A549 (cell line): ENCODE data around the gene HMG20A. TPM values are rescaled to one million over a fixed set of nuclear protein-coding genes. Genes with fewer than 3 reads are reported as not detected.

Source experiments
- ATAC-seq, 2 experiments: fragments of 200-7000 bp in 1 of 2; fragments of >200 bp in 1 of 2; cut with Nextera tagmentation in 1 of 2; cut with Tn5 transposase in 1 of 2; 3 replicates each; pipeline versions ENCODE4 v1.8.0 to v1.9.1; 2018 to 2020; ENCODE audit warnings: mild to moderate bottlenecking in 1 of 2, moderate library complexity in 1 of 2
- CTCF ChIA-PET: fragments of 300-600 bp; sonication (Branson Sonifier 250); formaldehyde crosslinking; extraction: SDS; loops from one replicate; lab custom pipeline; 2021; ENCODE audit warnings: antibody characterized with exemption, inconsistent platforms; lab: Yijun Ruan, JAX
- POLR2A ChIA-PET: fragments of 350-600 bp; formaldehyde crosslinking; extraction: SDS; loops from one replicate; lab custom pipeline; 2021; ENCODE audit warnings: antibody characterized with exemption, inconsistent platforms; lab: Yijun Ruan, JAX
- DNase-seq, 2 experiments: peaks; one replicate each; pipeline versions ENCODE4 v3.0.0 to v3.0.0-alpha.2; 2011 to 2016; ENCODE audit warnings: low read depth in 1 of 2, low spot score in 1 of 2
- FAIRE-seq: peaks from 2 replicates; lab custom pipeline; 2011; peaks lifted over from hg19 to GRCh38; lab: Jason Lieb, UNC
- H3K27ac ChIP-seq, 2 experiments: fragments of >200 bp; sonication (Bioruptor Twin); formaldehyde crosslinking; 3 replicates each; pipeline ENCODE4 v1.5.1; 2016 to 2017
- H3K4me1 ChIP-seq: fragments of >200 bp; sonication (Bioruptor Twin); formaldehyde crosslinking; 3 replicates; pipeline ENCODE4 v1.6.1; 2016
- H3K4me2 ChIP-seq: fragments of >200 bp; sonication (Bioruptor Twin); formaldehyde crosslinking; 3 replicates; pipeline ENCODE4 v1.6.1; 2016
- H3K4me3 ChIP-seq: fragments of >200 bp; sonication (Bioruptor Twin); formaldehyde crosslinking; 3 replicates; pipeline ENCODE4 v1.5.1; 2016
- H3K9me3 ChIP-seq: fragments of >200 bp; sonication (Bioruptor Twin); formaldehyde crosslinking; 3 replicates; pipeline ENCODE4 v1.6.1; 2016
- CEBPB ChIP-seq, 2 experiments: fragments of >200 bp in 1 of 2; sonication (Bioruptor Twin) in 1 of 2; formaldehyde crosslinking in 1 of 2; IDR thresholded peaks; 2 replicates each; pipeline ENCODE4 v1.6.1; 2012 to 2016
- EHMT2 ChIP-seq: fragments of 200-600 bp; sonication (generic); IDR thresholded peaks from 2 replicates; pipeline ENCODE4 v1.6.1; 2016; ENCODE audit warnings: antibody characterized with exemption, low read depth, mild to moderate bottlenecking, moderate library complexity
- EP300 ChIP-seq, 2 experiments: fragments of >200 bp; sonication (Bioruptor Twin); formaldehyde crosslinking; IDR thresholded peaks; 2 replicates in 1 of 2; 3 replicates in 1 of 2; pipeline ENCODE4 v1.6.1; 2016 to 2017
- FOSB ChIP-seq: fragments of 250-450 bp; sonication (Bioruptor Pico); IDR thresholded peaks from 2 replicates; pipeline ENCODE4 v1.5.0; 2020; ENCODE audit warnings: mild to moderate bottlenecking, moderate library complexity
- FOSL2 ChIP-seq, 2 experiments: fragments of 450-650 bp in 1 of 2; fragments of >200 bp in 1 of 2; sonication (Bioruptor Twin) in 1 of 2; formaldehyde crosslinking; IDR thresholded peaks; 2 replicates each; pipeline versions ENCODE4 v1.5.0 to v1.6.1; 2016 to 2020; ENCODE audit warnings: mild to moderate bottlenecking in 1 of 2, moderate library complexity in 1 of 2
- HDAC2 ChIP-seq: fragments of 200-600 bp; sonication (generic); IDR thresholded peaks from 2 replicates; pipeline ENCODE4 v1.6.1; 2016
- HEYL ChIP-seq: fragments of 250-450 bp; sonication (Bioruptor Pico); IDR thresholded peaks from 2 replicates; pipeline ENCODE4 v1.8.0; 2021; ENCODE audit warnings: mild to moderate bottlenecking, moderate library complexity
- HOXB13 ChIP-seq: fragments of 250-450 bp; sonication (Bioruptor Pico); IDR thresholded peaks from 2 replicates; pipeline ENCODE4 v1.5.0; 2020; ENCODE audit warnings: low read depth, mild to moderate bottlenecking, moderate library complexity
- HOXB5 ChIP-seq: fragments of 250-450 bp; sonication (Bioruptor Pico); IDR thresholded peaks from 2 replicates; pipeline ENCODE4 v1.5.0; 2020; ENCODE audit warnings: mild to moderate bottlenecking, moderate library complexity
- NFE2L2 ChIP-seq: fragments of 150-350 bp; conservative IDR thresholded peaks from 2 replicates; pipeline ENCODE4 v1.6.1; 2014; ENCODE audit warnings: low read length
- PHF8 ChIP-seq: fragments of 200-600 bp; sonication (generic); IDR thresholded peaks from 2 replicates; pipeline ENCODE4 v1.6.1; 2016; ENCODE audit warnings: low read depth, mild to moderate bottlenecking, antibody characterized with exemption, moderate library complexity, borderline replicate concordance
- POLR2AphosphoS2 ChIP-seq: conservative IDR thresholded peaks from 2 replicates; pipeline ENCODE4 v1.6.1; 2012; ENCODE audit warnings: low read length, improper control_type of control experiment, inconsistent platforms
- RARB ChIP-seq: fragments of 250-450 bp; sonication (Bioruptor Pico); IDR thresholded peaks from 2 replicates; pipeline ENCODE4 v1.8.0; 2021; ENCODE audit warnings: mild to moderate bottlenecking, moderate library complexity
- RCOR1 ChIP-seq: fragments of 150-350 bp; IDR thresholded peaks from 2 replicates; pipeline ENCODE4 v1.6.1; 2014; ENCODE audit warnings: antibody characterized with exemption, low read length, low read depth
- RNF2 ChIP-seq: fragments of 200-600 bp; sonication (generic); IDR thresholded peaks from 2 replicates; pipeline ENCODE4 v1.6.1; 2016; ENCODE audit warnings: low read depth, mild to moderate bottlenecking, antibody characterized with exemption, moderate library complexity, borderline replicate concordance
- SMC3 ChIP-seq: fragments of >200 bp; sonication (Bioruptor Twin); formaldehyde crosslinking; IDR thresholded peaks from 3 replicates; pipeline ENCODE4 v1.6.1; 2018; ENCODE audit warnings: inconsistent platforms
- ZC3H11A ChIP-seq: fragments of 450-650 bp; IDR thresholded peaks from 2 replicates; pipeline ENCODE4 v1.6.1; 2014; ENCODE audit warnings: antibody characterized with exemption, mild to moderate bottlenecking
- WGBS: methylation state at CpG from one replicate; pipeline ENCODE4 v1.1.6; 2017; ENCODE audit errors: missing lambda C conversion rate; 5-methylcytosine and 5-hydroxymethylcytosine counted together
- polyA plus RNA-seq, 4 experiments: library from polyadenylated mRNA; depleted of rRNA in 3 of 4; stranded (reverse); fragments of >200 nt; fragmentation: RNase III in 1 of 4; extraction: RNeasy Plus Mini Kit Qiagen cat#74134 plus additional on column Dnase treatment in 1 of 4; gene quantifications; 2 replicates in 3 of 4; 3 replicates in 1 of 4; pipeline ENCODE4 v1.2.3, GENCODE V29; 2011 to 2017
- TF ChIP-seq, protein P1 (sequence below): IDR thresholded peaks from 2 replicates; pipeline ENCODE4 v1.6.1; 2012; ENCODE audit warnings: low read depth, borderline replicate concordance
- TF ChIP-seq, protein P2 (sequence below): fragments of 250-450 bp; sonication (Bioruptor Pico); IDR thresholded peaks from 2 replicates; pipeline ENCODE4 v1.5.0; 2020; ENCODE audit warnings: low read depth, mild to moderate bottlenecking, moderate library complexity
- TF ChIP-seq, protein P3 (sequence below): fragments of 150-350 bp; IDR thresholded peaks from 2 replicates; pipeline ENCODE4 v1.6.1; 2014; ENCODE audit warnings: low read depth, mild to moderate bottlenecking, low read length
- TF ChIP-seq, protein P4 (sequence below): IDR thresholded peaks from 2 replicates; pipeline ENCODE4 v1.6.1; 2012
- TF ChIP-seq, protein P5 (sequence below): fragments of >200 bp; sonication (Bioruptor Twin); formaldehyde crosslinking; IDR thresholded peaks from 3 replicates; pipeline ENCODE4 v1.6.1; 2016

HMG20A gene
- polyA plus RNA-seq, 2 of the 4 experiments (the other 2 are of a cell fraction): 29.5 to 85.1 TPM

DNA sequence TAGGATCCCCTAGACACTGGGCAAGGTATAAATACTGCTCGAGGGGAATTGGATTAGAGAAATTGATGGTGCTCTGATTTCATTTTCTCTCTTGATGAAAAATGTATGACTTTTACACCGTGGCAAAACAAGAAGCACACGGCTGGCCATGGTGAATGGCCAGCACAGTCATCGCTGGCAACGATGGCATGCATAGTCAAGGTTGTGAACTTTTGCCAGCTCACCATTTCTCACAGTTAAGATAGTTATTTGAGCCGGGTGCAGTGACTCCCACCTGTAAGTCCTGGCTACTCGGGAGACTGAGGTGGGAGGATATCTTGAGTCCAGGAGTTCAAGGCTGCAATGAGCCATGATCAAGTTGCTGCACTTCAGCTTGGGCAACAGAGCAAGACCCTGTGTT lies 95.4 kb downstream of the HMG20A start:
- ChIA-PET CTCF (interaction anchor here (0.8 to 1.1 kb wide), 2 partner anchors 27 to 397 kb away, joined by 3 read pairs; no protein-coding TSS in a partner anchor), POLR2A (no interaction called here)
- Histone ChIP-seq H3K4me1 (no peaks in the 10 kb centered on the region), H3K4me2 (no peak overlapping the region), H3K27ac (no peak overlapping the region), H3K4me3 (no peak overlapping the region), H3K9me3 (no peaks in the 10 kb centered on the region)
- DNase-seq (no peak), ATAC-seq (no peak), FAIRE-seq (no peak)
- TF ChIP-seq, protein P1, sequence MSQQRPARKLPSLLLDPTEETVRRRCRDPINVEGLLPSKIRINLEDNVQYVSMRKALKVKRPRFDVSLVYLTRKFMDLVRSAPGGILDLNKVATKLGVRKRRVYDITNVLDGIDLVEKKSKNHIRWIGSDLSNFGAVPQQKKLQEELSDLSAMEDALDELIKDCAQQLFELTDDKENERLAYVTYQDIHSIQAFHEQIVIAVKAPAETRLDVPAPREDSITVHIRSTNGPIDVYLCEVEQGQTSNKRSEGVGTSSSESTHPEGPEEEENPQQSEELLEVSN: no peak
- TF ChIP-seq FOSB (CRISPR knock-in tag) (no peak), HDAC2 (no peak), FOSL2 (IDR thresholded peaks at IDR 0.05) (no peak), FOSL2 (CRISPR knock-in tag; IDR thresholded peaks at IDR 0.05) (no peak), HOXB5 (CRISPR knock-in tag) (no peak), PHF8 (no peak), RARB (CRISPR knock-in tag) (no peak), RNF2 (no peak), CEBPB (IDR thresholded peaks at IDR 0.05) (no peak), HEYL (CRISPR knock-in tag) (no peak)
- TF ChIP-seq, protein P2, sequence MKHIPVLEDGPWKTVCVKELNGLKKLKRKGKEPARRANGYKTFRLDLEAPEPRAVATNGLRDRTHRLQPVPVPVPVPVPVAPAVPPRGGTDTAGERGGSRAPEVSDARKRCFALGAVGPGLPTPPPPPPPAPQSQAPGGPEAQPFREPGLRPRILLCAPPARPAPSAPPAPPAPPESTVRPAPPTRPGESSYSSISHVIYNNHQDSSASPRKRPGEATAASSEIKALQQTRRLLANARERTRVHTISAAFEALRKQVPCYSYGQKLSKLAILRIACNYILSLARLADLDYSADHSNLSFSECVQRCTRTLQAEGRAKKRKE (CRISPR knock-in tag): no peak
- TF ChIP-seq, protein P3, sequence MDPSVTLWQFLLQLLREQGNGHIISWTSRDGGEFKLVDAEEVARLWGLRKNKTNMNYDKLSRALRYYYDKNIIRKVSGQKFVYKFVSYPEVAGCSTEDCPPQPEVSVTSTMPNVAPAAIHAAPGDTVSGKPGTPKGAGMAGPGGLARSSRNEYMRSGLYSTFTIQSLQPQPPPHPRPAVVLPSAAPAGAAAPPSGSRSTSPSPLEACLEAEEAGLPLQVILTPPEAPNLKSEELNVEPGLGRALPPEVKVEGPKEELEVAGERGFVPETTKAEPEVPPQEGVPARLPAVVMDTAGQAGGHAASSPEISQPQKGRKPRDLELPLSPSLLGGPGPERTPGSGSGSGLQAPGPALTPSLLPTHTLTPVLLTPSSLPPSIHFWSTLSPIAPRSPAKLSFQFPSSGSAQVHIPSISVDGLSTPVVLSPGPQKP: no peak
- 37% methylated on average over 7 of the region's 7 CpGs for WGBS

DNA sequence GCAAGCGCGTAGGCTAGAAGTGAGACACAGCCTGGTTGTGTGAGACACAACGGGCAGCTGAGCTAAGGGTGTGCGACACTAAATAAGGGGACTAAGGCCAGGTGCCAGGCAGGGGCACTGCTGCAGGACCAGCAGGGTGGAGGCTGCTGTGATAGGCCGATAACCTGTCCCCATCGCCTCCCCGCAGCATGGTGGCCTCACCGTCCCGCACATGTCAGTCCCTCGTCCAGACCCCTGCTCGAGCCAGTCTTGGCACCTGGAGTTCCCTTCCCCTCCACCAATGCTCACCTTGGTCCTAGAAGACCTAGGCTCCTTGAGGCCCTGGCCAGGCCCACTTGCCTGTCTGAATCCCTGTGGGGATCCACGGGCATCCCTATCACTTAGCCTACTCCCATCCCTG lies 96.1 kb downstream of the HMG20A start:
- ATAC-seq (peak; percentile 21 to 27; a peak in 2 of 6 replicates), DNase-seq (no peak), FAIRE-seq (no peak)
- Histone ChIP-seq H3K9me3 (no peaks in the 10 kb centered on the region), H3K27ac (no peak overlapping the region), H3K4me1 (no peaks in the 10 kb centered on the region), H3K4me3 (no peak overlapping the region), H3K4me2 (no peak overlapping the region)
- TF ChIP-seq, protein P4, sequence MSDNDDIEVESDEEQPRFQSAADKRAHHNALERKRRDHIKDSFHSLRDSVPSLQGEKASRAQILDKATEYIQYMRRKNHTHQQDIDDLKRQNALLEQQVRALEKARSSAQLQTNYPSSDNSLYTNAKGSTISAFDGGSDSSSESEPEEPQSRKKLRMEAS: no peak
- TF ChIP-seq POLR2AphosphoS2: no peak
- no peak for TF ChIP-seq EP300 (IDR thresholded peaks at IDR 0.05)
- TF ChIP-seq SMC3: no peak
- no peak for TF ChIP-seq EHMT2
- WGBS: 87% methylated on average over 12 of the region's 12 CpGs
- ChIA-PET CTCF (interaction anchor here (0.8 to 1.1 kb wide), 2 partner anchors 26 to 398 kb away, joined by 3 read pairs; no protein-coding TSS in a partner anchor), POLR2A (no interaction called here)

DNA sequence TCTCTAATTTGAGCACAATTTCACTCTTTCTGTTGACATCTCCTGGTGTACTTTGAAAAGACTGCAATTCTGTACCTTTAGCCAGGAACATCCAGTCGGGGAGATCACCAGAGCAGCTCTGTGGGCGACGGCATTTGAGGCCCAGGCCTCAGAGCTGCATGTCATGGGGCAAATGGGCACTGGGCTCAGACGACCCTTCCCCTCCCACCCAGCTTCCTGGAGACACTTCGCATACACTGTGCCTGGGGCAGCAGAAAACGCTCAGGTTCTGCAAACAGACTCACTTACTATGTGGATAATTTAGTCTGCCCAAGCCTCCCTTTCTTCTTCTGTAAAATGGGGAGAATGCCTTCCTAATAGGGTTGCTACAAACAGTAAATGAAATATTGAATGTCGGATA lies 96.9 kb downstream of the HMG20A start:
- H3K27ac ChIP-seq: no peak overlapping the region
- 63% methylated on average over 7 of the region's 7 CpGs for WGBS
- H3K4me1 ChIP-seq: no peaks in the 10 kb centered on the region
- no peak overlapping the region for H3K4me3 ChIP-seq
- no peak for DNase-seq
- no peak for ATAC-seq
- H3K4me2 ChIP-seq: no peak overlapping the region
- H3K9me3 ChIP-seq: no peaks in the 10 kb centered on the region
- ChIA-PET POLR2A (no interaction called here), CTCF (no interaction called here)
- FAIRE-seq: no peak
- TF ChIP-seq ZC3H11A: no peak
- TF ChIP-seq FOSL2 (IDR thresholded peaks at IDR 0.05): no peak
- no peak for TF ChIP-seq FOSL2 (CRISPR knock-in tag; IDR thresholded peaks at IDR 0.05)
- no peak for TF ChIP-seq NFE2L2
- no peak for TF ChIP-seq SMC3
- TF ChIP-seq RCOR1: no peak
- TF ChIP-seq HOXB13 (CRISPR knock-in tag): no peak
- TF ChIP-seq, protein P5, sequence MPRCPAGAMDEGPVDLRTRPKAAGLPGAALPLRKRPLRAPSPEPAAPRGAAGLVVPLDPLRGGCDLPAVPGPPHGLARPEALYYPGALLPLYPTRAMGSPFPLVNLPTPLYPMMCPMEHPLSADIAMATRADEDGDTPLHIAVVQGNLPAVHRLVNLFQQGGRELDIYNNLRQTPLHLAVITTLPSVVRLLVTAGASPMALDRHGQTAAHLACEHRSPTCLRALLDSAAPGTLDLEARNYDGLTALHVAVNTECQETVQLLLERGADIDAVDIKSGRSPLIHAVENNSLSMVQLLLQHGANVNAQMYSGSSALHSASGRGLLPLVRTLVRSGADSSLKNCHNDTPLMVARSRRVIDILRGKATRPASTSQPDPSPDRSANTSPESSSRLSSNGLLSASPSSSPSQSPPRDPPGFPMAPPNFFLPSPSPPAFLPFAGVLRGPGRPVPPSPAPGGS: no peak
